Inferior parietal cortex (tissue), 1 donor: ENCODE results near the gene SRXN1.

ENCODE experiments used
- DNase-seq: peaks from one replicate; pipeline ENCODE4 v3.0.0-alpha.2; 2016; ENCODE audit errors: extremely low spot score

Gene SRXN1

DNA sequence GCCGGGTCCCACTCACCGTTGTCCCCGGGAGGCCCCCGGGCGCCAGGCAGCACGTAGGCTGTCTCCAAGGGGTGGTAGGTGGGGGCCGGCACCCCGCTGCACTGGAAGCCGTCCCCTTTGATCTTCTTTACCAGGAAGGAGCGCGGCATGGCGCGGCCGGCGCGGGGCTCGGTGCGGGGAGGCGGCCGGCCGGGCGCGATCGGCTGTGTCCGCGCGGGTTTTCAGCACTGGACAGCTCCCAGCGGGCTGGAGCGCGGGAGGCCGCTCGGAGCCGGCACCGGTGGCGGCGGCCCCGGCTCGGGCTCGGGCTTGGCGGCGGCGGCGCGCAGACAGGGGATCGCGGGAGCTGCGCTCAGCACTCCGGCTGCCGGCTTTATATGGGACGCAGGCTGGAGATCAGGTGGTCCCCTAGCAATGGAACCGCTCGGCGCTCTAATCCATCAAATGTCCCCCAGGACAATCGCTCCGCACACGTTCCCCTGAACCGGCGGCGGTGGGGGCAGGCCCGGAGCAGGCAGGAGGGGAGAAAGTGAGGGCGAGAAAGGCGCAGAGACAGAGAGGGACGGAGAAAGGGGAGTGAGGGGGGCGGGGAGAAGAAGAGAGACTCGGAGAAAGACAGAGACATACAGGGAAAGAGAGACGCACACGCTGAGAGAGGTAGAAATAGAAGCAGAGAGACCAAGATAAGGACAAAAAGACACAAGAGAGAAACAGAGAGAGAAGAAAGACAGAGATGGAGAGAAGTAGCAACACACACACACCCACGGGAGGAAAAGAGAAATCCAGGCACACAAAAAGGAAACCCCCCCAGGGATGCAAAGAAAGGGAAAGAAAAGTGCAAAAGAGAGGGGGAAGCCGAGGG, 22.7 kb upstream of the SRXN1 start, which contains the start of gene SCRT2:
Gene SCRT2, minus strand, starts transcription at position 350 of the 862 bp plus-strand sequence. Its CDS starts 201 bp downstream, at position 149.
- peak; percentile 54 for DNase-seq

DNA sequence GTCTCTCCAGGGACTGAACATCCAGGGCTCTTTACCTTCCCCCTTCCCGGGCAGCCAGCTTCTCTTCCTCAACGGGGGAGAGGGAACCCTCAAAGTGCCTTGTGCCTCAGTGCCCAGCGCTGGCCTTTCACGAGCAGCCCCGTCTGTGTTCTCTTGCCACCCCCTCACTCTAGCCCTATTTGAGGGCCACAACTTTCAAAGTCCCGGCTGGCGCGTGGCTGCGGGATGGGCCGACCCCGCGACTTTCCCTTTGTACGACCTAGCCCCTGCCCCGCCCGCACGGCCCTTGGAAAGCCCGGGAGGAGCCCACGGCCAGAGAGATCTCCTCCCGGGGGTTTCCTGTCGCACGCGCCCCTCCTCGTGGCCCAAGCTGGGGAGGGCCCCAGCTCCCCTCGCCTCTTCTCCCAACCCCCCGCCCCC, 22.0 kb upstream of the SRXN1 start:
- no peak for DNase-seq

DNA sequence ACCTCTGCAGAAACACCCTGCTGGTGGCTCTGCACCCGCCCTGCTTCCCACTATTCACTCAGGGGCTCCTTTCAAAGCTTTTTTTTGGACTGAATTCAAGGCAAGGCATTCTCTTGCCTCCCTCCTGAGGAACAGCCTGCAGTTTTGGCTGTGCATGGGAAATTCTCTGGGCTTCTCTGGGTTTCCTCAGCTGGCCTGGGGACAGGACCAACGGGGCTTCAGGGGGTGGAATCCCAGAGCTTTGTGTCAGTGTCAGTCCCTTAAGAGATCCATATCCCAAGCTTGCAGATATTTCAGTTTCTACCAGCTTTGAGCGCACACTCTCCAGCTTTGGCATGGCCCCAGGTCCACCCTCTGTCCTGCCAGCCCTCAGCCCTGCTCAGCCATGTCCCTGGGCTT, 20.6 kb upstream of the SRXN1 start:
- no peak for DNase-seq

DNA sequence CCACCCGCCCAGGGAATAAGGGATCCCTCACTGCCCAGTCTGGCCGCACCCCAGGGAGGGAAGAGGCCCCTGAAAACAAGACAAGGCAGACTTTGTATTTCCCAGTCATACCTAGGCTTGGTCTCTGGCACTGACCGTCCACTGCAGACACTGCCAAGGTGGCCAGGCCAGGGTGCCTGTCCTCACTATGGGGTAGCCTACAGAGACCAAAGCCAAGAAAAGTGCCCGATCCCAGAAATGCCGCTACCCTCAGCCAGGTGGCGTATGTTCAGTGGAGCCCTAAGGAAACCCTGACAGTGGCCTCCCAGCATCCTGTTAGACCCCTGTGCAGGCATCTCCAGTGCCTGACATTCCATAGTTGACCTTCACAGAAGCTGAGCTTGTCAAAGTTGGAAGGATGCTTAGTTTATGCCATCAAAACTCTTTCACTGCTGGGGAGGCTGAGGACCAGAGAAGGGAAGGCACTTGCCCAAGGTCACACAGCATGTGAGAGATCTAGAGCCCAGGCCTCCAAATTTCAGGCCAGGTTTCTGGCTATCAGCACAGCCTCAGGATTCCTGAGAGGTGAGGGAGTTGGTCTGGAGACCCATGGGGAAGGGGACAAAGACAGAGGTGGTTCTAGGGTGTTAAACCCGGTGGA, 20.1 kb upstream of the SRXN1 start:
- no peak for DNase-seq

DNA sequence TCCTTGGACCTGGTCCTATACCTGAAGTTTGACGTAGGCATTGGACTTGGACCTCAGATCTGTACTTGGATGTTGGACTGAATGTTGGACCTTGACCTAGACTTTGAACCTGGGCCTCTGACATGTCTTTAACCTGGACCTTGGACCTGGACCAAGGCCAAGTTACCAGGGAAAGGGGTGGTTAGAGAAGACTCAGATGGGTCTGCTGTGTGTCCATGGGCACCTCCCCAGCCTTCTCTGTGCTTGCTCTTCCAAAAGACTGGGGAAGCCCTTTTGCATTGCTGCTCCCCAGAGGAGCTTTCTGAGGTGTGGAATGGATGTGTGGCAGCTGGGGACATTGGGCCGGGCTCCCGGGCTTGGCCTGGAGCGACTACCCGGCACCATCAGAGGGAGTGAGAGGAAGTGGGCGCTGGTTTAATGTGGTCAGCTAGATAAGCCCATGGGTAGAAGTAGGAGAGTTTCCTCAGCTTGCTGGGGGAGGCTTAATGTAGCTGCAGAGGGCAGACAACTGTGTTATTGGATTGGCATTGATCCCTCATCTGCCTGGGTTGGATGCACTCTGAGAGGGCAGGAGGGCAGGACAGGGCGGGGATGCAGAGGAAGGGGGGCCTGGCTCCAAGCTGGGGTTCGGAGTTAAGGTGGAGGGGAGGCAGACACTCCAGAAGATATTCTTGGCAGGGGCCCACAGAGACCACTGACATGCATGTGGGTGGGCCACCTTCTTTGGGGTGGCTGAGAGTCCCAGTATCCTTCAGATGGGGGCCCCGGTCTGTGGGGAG, 18.4 kb upstream of the SRXN1 start:
- no peak for DNase-seq

DNA sequence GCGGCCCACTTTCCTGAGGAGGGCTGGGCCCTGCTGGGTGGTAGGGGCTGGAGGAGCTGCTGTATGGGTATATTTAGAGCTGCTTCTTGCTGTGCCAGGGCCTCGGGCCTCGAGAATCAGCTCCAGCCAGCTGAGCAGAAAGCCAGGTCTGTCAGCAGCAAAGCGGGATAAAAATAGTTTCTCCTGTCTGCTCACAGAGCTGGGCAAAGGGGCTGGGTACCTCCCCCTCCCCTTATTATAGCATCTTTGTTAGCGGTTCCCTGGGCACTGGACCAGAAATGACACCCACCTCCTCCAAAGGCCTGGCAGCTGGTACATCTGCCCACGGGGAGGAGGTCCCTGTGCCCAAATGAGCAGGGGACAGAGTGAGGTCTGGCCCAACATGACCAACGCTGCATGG, 16.6 kb upstream of the SRXN1 start:
- no peak for DNase-seq

DNA sequence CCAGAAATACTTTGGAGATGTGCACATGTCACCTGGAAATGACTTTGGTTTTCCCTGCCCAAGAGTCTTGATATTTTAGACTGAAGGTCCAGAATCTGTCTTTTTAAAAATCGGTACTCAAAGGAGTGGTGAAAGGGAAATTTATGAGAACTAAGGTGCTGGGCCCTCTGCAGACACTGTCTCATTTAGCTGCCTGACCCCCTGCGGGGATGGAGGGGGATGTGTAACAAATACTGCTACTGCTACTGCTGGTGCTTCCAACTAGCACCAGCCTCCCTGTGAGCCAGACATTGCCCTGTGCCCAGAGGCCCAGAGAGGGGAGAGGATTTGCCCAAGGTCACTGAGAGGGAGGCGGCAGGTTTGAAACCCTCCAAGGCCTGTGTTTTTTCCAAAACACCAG, 15.6 kb upstream of the SRXN1 start:
- no peak for DNase-seq

DNA sequence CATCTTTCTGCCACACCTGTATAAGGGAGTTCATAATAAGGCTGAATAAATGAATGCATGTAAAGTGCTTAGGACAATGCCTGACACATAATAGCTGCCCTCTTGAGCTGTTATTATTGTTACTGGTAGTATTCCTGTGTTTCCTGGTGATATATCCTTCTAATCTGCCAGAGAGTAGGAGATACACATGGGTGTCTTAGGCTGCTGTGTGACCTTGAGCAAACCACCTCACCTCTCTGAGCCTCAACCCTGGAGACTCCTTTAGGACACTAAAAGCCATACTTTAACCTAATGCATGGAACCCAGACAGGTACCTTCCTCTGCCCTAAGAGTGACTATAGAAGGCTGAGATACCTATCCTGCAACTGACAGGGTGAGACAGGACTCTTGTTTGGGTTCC, 15.1 kb upstream of the SRXN1 start:
- no peak for DNase-seq

DNA sequence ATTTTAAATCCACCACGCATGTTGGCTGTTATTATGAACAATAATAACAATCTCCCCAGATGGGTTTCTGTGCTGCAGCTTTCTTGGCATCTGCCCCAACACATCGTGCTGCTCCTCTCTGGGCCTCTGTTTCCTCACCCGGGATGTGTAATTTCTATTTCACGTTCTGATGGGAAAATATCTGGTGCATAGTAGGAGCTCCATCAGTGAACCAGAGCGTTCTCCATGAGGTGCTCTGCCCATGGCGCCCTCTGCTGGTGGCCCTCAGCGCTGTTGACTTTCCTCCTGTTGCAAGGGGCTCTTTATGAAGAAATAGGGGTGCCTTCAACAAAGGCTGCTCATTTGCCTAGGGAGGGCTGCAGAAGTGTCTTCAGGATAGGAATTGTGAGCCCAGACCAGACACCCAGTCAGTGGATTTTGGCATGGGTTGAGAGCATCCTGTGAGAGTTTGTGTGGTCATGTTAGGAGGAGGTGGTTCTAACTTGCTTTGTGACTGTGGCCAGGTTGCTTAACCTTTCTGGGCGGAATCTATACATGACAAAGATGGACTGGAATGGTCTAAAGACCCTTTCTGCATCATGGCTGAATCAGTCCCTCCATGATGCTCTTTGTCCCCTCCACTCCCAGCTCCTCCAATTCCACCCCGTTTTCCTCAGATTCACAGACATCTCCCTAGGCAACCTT, 14.5 kb upstream of the SRXN1 start:
- no peak for DNase-seq

DNA sequence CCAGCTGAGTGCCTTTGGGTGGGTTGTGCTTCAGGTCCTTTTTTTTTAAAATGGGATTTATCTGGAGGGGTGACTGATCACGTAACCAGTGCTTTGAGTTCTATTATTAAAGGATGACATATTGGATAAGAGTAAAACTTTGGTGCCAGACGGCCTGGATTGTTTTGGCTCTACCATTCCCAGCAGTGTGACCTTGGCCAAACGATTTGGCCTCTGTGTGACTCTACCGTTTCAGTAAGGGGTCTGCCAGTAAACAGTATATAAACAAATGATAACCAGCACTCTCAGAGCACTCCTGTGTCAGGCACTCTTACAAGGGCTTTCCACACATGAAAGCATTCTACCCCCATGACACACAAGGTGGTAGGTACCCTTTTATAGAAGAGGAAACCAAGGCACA, 13.9 kb upstream of the SRXN1 start:
- DNase-seq, result no peak

DNA sequence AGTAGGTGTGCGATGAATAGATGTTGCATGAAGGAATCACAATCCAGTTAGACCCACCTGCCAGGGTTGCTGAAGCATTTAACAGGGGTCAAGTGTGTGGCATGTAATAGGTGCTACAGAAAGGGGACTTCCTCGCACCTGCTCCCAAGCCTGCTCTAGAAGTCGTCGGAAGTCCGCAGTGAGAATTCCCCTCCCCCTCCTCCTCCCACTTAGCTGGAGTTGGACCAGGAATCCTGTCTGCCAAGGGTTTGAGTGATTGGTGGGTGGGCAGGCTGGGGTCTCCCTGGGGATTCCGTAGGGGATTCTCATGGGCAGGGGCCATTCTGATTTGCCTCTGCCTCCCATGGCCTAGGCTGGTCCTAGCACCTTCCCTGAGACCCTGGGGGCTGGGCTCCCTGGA, 12.3 kb upstream of the SRXN1 start:
- DNase-seq, result no peak

DNA sequence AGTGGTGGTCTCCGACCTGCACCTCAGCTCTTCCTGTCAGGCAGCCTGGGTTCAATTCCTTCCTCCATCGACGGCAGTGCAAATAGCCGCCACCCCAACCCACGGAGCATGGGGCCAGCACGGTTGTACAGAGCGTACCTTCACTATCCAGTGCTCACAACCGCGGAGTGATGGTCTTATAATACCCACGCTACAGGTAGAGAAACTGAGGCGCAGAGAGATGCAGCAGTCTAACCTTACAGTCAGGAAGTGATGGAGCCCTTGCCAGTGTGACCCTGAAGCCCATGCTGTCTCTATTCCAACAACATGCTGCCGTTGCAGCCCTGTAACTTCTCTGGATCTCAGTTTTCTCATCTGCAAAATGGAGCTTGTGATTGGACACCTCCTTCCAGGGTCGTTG, 11.6 kb upstream of the SRXN1 start:
- no peak for DNase-seq

DNA sequence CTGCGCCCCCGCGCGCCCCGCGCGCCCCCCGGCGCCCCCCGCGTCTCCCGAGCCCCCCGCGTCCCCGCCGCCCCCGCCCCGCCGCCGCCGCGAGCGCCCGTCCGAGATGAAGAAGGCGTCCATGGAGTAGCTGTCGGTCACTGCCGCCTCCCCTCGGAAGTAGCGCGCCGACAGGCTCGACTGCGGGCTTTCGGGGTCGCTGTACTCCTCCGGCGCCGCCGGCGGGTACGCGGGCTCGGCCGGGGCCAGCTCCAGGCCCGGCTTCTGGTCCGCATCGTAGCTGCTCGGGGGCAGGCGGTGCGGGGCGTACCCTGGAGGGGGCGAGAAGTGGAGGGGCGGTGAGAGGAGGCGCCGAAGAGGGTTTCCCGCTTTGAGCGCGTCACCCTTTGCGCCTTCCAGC, 11.2 kb upstream of the SRXN1 start:
- no peak for DNase-seq

DNA sequence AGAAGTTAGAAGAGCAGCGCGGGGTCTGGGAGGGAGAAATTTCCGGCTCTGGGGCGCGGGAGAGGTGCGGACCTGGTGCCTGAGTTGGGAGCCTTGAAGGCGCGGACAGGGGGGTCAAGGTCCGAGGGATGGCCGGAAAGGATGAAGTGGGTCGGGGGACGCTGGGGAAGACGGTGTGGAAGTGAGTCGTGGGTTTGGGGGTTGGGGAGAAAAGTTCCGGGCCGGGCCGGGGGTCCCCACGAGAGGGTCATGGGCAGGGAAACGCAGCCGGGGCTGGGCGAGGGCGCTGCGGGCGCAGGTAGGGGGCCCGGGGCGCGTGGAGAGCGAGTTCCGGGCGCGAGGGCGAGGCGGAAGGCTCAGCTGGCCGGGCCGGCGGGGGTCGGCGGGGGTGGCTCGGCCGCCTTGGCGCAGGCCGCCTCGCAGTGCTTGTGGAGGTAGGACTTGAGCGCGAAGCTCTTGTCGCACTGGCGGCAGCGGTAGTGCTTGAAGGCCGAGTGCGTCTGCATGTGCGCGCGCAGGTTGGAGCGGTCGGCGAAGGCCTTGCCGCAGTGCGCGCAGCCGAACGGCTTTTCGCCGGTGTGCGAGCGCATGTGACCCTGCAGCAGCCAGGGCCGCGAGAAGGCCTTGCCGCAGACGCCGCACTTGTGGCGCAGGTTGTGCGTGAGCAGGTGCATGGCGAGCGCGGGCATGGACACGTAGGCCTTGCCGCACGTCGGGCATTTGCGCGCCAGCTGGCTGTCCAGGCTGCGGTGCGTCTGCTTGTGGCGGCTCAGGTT, 10.5 kb upstream of the SRXN1 start:
- no peak for DNase-seq

DNA sequence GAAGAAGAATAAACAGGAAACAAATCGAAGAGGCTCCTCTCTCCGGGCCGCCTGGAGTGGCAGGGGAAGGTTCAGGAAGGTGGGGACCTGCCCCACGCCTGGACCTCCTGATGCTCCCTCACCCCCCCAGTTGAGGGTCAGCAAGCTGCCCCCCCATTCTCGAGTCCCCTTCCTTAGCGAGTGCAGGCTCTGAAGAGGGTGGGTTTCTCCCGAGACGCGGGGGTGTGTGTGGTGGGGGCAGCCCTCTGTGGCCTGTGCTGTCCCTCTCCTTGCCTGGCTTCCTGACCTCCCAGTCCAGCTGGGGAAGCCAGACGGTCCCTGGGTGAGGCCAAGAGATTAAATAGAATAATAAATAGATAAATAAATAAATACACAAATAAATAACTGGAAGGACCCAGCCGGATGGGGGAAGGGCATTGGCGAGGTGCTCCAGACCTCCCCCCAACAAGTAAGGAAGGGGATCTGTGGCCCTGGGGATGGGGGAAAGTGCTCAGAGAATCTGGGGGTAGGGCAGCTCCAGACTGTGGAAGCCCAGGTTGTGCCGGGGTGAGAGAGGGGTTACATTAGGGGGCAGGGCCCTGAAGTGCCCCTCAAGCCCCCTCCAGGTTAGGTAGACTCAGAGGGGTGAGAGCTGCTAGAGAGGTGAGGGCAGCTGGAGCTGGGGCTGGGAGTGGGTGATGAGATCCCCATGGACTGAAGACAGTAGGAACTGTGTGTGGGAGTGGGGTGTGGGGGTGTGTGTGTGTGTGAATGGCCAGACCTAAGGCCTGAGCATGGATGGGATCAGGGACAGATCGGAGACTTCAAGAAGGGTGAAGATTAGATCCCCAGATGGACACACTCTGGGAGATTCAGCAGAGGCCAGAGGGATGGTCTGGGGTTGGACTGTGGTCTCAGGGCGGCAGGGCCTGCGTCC, 9.5 kb upstream of the SRXN1 start:
- DNase-seq, result no peak

DNA sequence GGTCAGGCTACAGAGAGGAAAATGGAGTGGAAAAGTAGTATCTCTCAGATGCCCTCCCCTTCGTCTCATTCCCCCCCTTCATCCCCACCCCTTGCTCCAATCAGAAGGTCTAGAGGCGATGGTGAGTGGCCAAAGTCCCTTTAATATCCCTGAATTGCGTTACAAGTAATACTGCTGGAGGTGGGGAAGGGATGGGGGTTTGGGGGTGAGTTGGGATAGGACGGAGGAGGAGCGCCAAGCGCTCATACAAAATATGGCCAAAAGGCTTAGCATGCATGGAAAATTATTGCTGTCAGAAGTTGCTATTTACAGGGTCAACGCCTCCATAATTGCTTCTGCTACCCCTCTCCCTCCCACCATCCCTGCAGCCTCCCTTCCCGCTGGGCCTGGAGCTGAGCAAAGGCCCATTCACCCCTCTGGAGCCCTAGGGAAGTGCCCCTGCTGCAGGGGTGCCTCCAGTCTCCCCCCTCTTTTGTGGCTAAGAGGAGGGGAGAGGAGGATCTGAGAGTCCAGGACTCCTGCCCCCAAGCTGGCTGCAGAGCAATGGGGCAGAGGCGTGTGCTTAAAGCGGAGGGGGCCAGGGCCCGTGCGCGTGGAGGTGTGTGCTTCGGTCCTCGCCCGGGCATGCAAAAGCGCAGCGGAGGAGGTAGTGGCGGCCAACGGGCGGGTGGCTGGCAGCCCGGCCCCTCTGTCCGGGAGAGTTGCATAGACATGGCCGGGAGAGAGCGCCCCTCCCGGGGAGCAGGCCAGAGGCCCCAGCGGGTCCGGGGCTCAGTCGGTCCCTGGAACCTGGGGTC, 8.7 kb upstream of the SRXN1 start:
- no peak for DNase-seq

DNA sequence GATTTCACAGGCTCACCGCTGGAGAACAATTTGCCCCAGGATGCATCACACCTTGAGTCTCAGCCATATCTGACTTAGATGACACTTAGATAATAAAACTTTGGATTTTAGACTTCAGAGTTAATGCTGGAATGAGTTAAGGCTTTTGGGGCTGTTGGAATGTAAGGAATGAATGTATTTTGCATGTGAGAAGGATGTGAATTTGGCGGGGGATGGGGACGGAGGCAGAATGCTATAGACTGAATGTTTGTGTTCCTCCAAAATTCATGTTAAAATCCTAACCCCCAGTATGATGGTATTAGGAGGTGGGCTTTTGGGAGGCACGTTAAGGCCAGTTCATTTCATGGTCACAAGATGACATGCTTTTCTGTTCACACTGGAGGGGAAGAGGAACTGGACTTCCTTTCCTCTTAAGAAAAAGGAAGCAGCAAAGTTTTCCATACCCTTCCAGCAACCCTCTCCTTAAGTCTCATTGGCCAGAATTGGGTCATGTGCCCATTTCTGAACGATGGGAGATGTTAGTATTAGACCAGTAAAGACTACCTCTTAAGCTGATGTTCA, 5.8 kb upstream of the SRXN1 start:
- no peak for DNase-seq

DNA sequence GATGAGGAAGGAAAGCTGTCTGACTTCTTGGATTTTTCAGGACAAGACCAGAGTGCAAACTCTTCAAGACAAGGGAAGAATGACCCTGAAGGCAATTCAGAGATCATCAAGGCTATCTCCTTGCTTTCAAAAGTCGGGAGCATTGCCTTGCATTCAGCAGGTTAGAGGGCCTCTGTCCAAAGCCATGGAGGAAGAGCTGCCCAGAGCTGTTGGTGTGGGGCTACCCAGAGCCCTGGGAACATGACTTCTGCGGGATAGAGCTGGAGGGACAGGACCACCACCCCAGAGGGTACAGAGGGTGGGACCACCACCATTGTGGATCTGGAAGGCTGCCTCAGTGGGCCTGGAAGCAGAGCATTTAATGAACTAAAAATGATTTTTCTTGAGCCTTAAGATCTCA, 5.2 kb upstream of the SRXN1 start:
- DNase-seq, result no peak
